Astrocyte of the cerebellum (primary cell): ENCODE measurements around the gene ORAI3.

Experiments
- DNase-seq: peaks from one replicate; pipeline ENCODE4 v3.0.0-alpha.2; 2011; ENCODE audit warnings: low read depth
- H3K4me3 ChIP-seq: 2 replicates; pipeline ENCODE4 v1.5.1; 2011; ENCODE audit warnings: mild to moderate bottlenecking, low read depth, low read length, moderate library complexity
- CTCF ChIP-seq: IDR thresholded peaks from 2 replicates; pipeline ENCODE4 v1.5.1; 2012; ENCODE audit warnings: low read length, low read depth, moderate library complexity, mild to moderate bottlenecking; ENCODE audit errors: missing control alignments
- in situ Hi-C: cut with HindIII; loops from 2 replicates; pipeline ENCODE4 v1.10.0; 2017; ENCODE audit warnings: low sequenced_read_pairs

ORAI3 gene

GRCh38 chr16:30925995-30926811 is 22.7 kb upstream of the ORAI3 start:
- H3K4me3 ChIP-seq, result no peak overlapping the region
- in situ Hi-C loops, result loop anchor here (25.0 kb wide), 1 partner anchor 136 kb away; the partner anchor contains the start of genes ZNF646 and ZNF668
- no peak for TF ChIP-seq CTCF
- DNase-seq, result no peak

DNA sequence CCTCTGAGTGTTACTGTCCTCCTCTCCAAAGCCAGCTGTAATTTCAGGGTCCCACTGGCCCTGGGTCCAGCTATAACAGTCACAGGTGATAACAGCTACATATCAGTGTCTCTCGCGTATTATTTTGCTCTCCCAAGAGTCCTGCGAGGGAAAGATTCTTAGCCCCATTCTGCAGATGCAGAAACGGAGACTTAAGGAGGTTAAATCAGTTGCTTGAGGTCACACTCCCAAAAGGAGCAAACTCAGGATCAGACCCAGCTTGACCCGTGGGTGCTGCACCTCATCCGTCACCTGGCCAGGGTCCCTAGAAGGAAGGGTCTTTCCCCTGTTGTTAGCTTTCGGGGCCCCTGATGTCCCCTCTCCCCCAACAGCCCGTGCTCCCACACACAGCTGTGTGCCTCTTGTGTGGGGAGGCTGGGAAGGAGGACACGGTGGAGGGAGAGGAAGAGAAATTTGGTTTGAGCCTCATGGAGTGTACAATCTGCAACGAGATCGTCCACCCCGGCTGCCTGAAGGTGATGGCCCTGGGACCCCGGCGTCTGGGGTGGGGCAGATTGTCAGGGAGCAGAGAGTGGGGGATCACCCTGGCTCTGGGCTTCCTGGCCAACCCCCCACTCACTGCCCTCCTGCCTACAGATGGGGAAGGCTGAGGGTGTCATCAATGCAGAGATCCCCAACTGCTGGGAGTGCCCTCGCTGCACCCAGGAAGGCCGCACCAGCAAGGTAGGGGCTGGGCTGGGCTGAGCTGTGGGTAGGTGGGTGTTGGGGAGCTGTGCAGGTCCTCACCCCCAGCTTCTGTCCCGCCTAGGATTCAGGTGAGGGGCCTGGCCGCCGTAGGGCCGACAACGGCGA is 21.7 kb upstream of the ORAI3 start:
- in situ Hi-C loops, result loop anchor here (25.0 kb wide), 1 partner anchor 135 kb away; the partner anchor contains the start of genes ZNF646 and ZNF668
- no peak overlapping the region for H3K4me3 ChIP-seq
- TF ChIP-seq CTCF, result no peak
- no peak for DNase-seq

GRCh38 chr16:30927789-30928378 is 21.0 kb upstream of the ORAI3 start:
- H3K4me3 ChIP-seq, result no peak overlapping the region
- no peak for DNase-seq
- in situ Hi-C loops, result loop anchor here (25.0 kb wide), 1 partner anchor 134 kb away; the partner anchor contains the start of genes ZNF646 and ZNF668
- TF ChIP-seq CTCF, result no peak

DNA sequence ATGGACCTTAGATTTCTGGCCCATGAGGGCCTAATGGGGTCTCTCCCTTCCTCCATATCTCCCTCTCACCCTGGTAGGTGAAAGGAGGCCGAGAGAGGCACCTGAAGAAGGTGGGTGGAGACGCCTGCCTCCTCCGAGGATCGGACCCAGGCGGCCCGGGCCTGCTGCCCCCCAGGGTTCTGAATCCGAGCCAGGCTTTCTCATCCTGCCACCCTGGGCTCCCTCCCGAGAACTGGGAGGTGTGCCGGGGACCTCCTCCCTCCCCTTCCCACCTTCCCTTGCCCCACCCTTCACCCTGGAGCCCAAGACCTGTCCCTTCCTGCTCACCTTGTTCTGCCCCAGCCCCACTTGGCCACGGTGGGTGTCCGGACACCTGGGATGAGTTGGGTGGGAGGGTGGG is 20.5 kb upstream of the ORAI3 start:
- in situ Hi-C loops, result loop anchor here (25.0 kb wide), 1 partner anchor 134 kb away; the partner anchor contains the start of genes ZNF646 and ZNF668

GRCh38 chr16:30929167-30929566 is 19.7 kb upstream of the ORAI3 start:
- DNase-seq, result no peak
- no peak overlapping the region for H3K4me3 ChIP-seq
- in situ Hi-C loops, result loop anchor here (25.0 kb wide), 1 partner anchor 133 kb away; the partner anchor contains the start of genes ZNF646 and ZNF668
- no peak for TF ChIP-seq CTCF

More for the DNA sequence above, 20.5 kb upstream of the ORAI3 start:
- TF ChIP-seq CTCF, result no peak
- H3K4me3 ChIP-seq, result no peak overlapping the region
- DNase-seq, result no peak

- H3K4me3 ChIP-seq, result no peak overlapping the region
- in situ Hi-C loops, result loop anchor here (25.0 kb wide), 1 partner anchor 132 kb away; the partner anchor contains the start of genes ZNF646 and ZNF668
- DNase-seq, result no peak
- TF ChIP-seq CTCF, result no peak
Measured at GRCh38 chr16:30930160-30930571, 18.7 kb upstream of the ORAI3 start.
